Left lung (tissue), 10 donors: ENCODE measurements around the gene MED17. TPM values are rescaled to one million over a fixed set of nuclear protein-coding genes. Genes with fewer than 3 reads are reported as not detected.
A peak's percentile ranks its signal among the peaks of the same experiment; 100 is the strongest.

Experiments used
- ATAC-seq: fragments of 200-7000 bp; cut with Tn5 transposase; one replicate; pipeline ENCODE4 v1.9.1; 2020; ENCODE audit warnings: moderate library complexity
- DNase-seq, 4 donors: peaks; one replicate each; pipeline ENCODE4 v3.0.0-alpha.2; 2013 to 2020
- H3K27ac ChIP-seq, 2 donors: fragments of 200-600 bp; sonication (generic) in 1 of 2; one replicate each; pipeline versions ENCODE4 v1.5.0 to v1.8.0; 2020 to 2021
- H3K27me3 ChIP-seq, 2 donors: fragments of 200-600 bp; sonication (generic) in 1 of 2; one replicate each; pipeline versions ENCODE4 v1.5.0 to v1.8.0; 2020 to 2021
- H3K36me3 ChIP-seq, 2 donors: fragments of 200-600 bp; sonication (generic) in 1 of 2; one replicate each; pipeline versions ENCODE4 v1.5.0 to v1.8.0; 2020 to 2021
- H3K4me1 ChIP-seq, 2 donors: fragments of 200-600 bp; one replicate each; pipeline ENCODE4 v1.8.0; 2021
- H3K4me3 ChIP-seq, 2 donors: fragments of 200-600 bp; sonication (generic) in 1 of 2; one replicate each; pipeline versions ENCODE4 v1.5.0 to v1.8.0; 2020 to 2021; ENCODE audit warnings: mild to moderate bottlenecking in 1 of 2
- H3K9me3 ChIP-seq, 2 donors: fragments of 200-600 bp; sonication (generic) in 1 of 2; one replicate each; pipeline versions ENCODE4 v1.5.0 to v1.8.0; 2020 to 2021
- CTCF ChIP-seq, 2 donors: fragments of 200-600 bp; sonication (generic) in 1 of 2; IDR thresholded peaks; one replicate each; pipeline versions ENCODE4 v1.5.0 to v1.8.0; 2021; ENCODE audit warnings: antibody characterized with exemption in 2 of 2
- intact Hi-C, 2 donors: fragments of 100-400 bp; cut with DNase I; formaldehyde crosslinking; loops; one replicate each; pipeline versions ENCODE4 v1.11.2 to v1.14.2; 2022
- polyA plus RNA-seq, 6 donors: library from polyadenylated mRNA; unstranded; fragments of 120-200 nt; gene quantifications; one replicate each; pipeline ENCODE4 v1.2.1, GENCODE V29; 2013; ENCODE audit not compliant: insufficient read length in 6 of 6
- total RNA-seq, 2 donors: library from RNA; stranded (reverse); fragmentation: NEBNext Ultra II Directional; extraction: Animal tissue kit (Norgen Biotek cat#: 25700); gene quantifications; one replicate each; pipeline ENCODE4 v1.2.1, GENCODE V29; 2021
- donor health status: DM: no; HTN: yes; CAD: no.
- donor health status: DM: no; HTN: no; CAD: no.

The MED17 gene
- total and polyA plus RNA-seq, 8 donors: 26.3 to 46.0 (median 43.5) TPM

DNA sequence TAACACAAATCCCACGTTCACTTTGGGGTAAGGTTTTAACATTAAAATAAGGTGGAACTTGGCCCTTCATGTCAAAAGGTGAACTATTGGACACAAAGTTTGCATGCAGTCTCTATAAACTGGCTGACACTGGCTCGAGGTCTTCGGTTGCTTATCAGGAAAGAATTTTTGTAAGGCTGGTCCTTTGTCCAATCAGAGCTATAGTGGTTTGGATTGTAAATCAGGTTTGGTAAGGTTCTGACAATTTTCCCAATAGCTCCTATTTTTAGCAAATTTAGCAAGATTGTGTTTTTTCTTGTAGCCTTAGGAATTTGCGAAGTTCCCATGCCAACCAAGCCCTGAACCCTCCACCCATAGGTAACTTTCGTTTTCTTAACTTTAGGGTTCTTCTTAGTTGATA, 17.6 kb upstream of the MED17 start:
- Histone ChIP-seq H3K4me3 (no peak overlapping the region), H3K27ac (no peak overlapping the region), H3K36me3 (peaks cover 0 to 34% of the 10 kb centered on the region in 2 donors), H3K27me3 (no peaks in the 10 kb centered on the region), H3K9me3 (peaks cover 0 to 4% of the 10 kb centered on the region in 2 donors), H3K4me1 (no peaks in the 10 kb centered on the region)
- ATAC-seq (peak; percentile 57), DNase-seq (peak in 1 of 4 donors; percentile 48)
- intact Hi-C loops: no loop called here
- no peak for TF ChIP-seq CTCF (IDR thresholded peaks at IDR 0.05)

- Histone ChIP-seq H3K36me3 (peaks cover 0 to 30% of the 10 kb centered on the region in 2 donors), H3K27me3 (no peaks in the 10 kb centered on the region), H3K4me3 (no peak overlapping the region), H3K4me1 (no peaks in the 10 kb centered on the region), H3K27ac (no peak overlapping the region), H3K9me3 (peaks cover 0 to 4% of the 10 kb centered on the region in 2 donors)
- ATAC-seq: peak; percentile 71
- intact Hi-C loops: no loop called here
- DNase-seq: no peak
- no peak for TF ChIP-seq CTCF (IDR thresholded peaks at IDR 0.05)
Measured at GRCh38 chr11:93767018-93767417, 17.1 kb upstream of the MED17 start.

DNA sequence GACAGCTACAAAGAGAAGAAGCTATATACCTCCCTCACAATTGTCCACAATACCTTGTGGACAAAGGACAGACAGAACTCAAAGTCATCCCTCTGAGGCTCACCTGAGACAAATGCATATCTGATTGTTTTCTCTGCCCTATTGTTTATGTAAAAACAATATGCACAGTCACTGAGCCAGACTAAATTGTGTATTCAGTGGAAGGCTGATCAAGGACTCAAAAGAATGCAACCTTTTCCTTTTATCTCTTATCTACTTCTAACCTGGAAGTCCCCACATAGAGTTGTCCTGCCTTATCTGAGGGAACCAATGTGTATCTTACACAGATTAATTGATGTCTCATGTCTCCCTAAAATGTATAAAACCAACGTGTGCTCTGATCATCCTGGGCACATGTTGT, 13.9 kb upstream of the MED17 start:
- Histone ChIP-seq H3K4me3 (no peak overlapping the region), H3K9me3 (peaks cover 0 to 11% of the 10 kb centered on the region in 2 donors), H3K27me3 (no peaks in the 10 kb centered on the region), H3K27ac (no peak overlapping the region), H3K36me3 (no peaks in the 10 kb centered on the region), H3K4me1 (no peaks in the 10 kb centered on the region)
- intact Hi-C loops: no loop called here
- ATAC-seq (no peak), DNase-seq (no peak)
- TF ChIP-seq CTCF (IDR thresholded peaks at IDR 0.05): no peak

GRCh38 chr11:93772123-93772522, 12.0 kb upstream of the MED17 start:
- no peak for TF ChIP-seq CTCF (IDR thresholded peaks at IDR 0.05)
- intact Hi-C loops: no loop called here
- DNase-seq (no peak), ATAC-seq (no peak)
- H3K27me3 ChIP-seq: no peaks in the 10 kb centered on the region
- H3K4me1 ChIP-seq: no peaks in the 10 kb centered on the region
- no peak overlapping the region for H3K27ac ChIP-seq
- peaks cover 0 to 9% of the 10 kb centered on the region in 2 donors for H3K9me3 ChIP-seq
- H3K36me3 ChIP-seq: no peaks in the 10 kb centered on the region
- no peak overlapping the region for H3K4me3 ChIP-seq

- no peaks in the 10 kb centered on the region for H3K27me3 ChIP-seq
- no peaks in the 10 kb centered on the region for H3K36me3 ChIP-seq
- DNase-seq: no peak
- no peak for TF ChIP-seq CTCF (IDR thresholded peaks at IDR 0.05)
- peaks cover 0 to 8% of the 10 kb centered on the region in 2 donors for H3K9me3 ChIP-seq
- H3K27ac ChIP-seq: no peak overlapping the region
- H3K4me3 ChIP-seq: no peak overlapping the region
- H3K4me1 ChIP-seq: no peaks in the 10 kb centered on the region
- intact Hi-C loops: no loop called here
- no peak for ATAC-seq
Measured at GRCh38 chr11:93773045-93773477, 11.0 kb upstream of the MED17 start.
